PC-9 (cell line): Measurements from ENCODE around the gene CABLES2.

ENCODE experiments used
- EZH2 ChIP-seq: fragments of 200-600 bp; sonication (generic); IDR thresholded peaks from 2 replicates; pipeline ENCODE4 v1.8.0; 2017; ENCODE audit warnings: antibody characterized with exemption, low read depth
- TF ChIP-seq, protein P1 (sequence below): fragments of 200-600 bp; sonication (generic); conservative IDR thresholded peaks from 2 replicates; pipeline ENCODE4 v1.6.1; 2017; ENCODE audit warnings: mixed run types, antibody characterized with exemption, mild to moderate bottlenecking, moderate library complexity

DNA sequence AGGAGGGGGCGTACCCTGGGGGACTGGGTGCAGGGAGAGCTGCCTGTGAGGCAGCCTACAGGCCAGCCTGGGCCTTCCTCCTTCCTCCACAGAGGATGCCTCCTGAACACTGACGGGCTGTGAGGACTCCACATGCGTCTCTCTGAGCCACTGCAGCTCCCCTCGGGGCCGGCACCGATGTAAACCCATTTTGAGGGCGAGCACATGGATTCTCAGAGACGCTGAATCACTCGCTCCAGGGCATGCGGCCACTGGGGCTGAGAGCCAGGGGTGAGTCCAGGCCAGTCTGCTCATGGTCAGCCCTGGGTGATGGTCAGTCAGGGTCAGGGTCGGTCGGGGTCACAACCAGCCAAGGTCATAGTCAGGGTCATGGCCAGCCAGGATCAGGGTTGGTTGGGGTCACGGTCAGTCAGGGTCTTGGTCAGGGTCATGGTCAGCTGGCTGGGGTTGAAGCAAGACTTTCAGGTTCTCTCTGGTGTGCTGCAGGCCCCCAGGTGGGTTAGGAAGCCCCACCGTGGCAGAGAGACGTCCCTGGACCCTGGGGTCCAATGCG is 35.0 kb upstream of the CABLES2 start:
- TF ChIP-seq, protein P1, sequence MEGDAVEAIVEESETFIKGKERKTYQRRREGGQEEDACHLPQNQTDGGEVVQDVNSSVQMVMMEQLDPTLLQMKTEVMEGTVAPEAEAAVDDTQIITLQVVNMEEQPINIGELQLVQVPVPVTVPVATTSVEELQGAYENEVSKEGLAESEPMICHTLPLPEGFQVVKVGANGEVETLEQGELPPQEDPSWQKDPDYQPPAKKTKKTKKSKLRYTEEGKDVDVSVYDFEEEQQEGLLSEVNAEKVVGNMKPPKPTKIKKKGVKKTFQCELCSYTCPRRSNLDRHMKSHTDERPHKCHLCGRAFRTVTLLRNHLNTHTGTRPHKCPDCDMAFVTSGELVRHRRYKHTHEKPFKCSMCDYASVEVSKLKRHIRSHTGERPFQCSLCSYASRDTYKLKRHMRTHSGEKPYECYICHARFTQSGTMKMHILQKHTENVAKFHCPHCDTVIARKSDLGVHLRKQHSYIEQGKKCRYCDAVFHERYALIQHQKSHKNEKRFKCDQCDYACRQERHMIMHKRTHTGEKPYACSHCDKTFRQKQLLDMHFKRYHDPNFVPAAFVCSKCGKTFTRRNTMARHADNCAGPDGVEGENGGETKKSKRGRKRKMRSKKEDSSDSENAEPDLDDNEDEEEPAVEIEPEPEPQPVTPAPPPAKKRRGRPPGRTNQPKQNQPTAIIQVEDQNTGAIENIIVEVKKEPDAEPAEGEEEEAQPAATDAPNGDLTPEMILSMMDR: no peak
- TF ChIP-seq EZH2: no peak
